Liver (tissue), 3 donors: ENCODE results near the gene PLXND1.

Experiments used
- ATF3 ChIP-seq: IDR thresholded peaks from 2 replicates; pipeline ENCODE4 v1.6.1; 2016; ENCODE audit warnings: antibody characterized with exemption
- CTCF ChIP-seq: fragments of 150-350 bp; IDR thresholded peaks from 2 replicates; pipeline ENCODE4 v1.5.1; 2017; ENCODE audit warnings: improper control_type of control experiment, low read depth, low read length; ENCODE audit not compliant: missing input control
- EGR1 ChIP-seq, 2 donors: IDR thresholded peaks; 2 replicates each; pipeline ENCODE4 v1.6.1; 2016 to 2018; ENCODE audit warnings: antibody characterized with exemption in 2 of 2, low read depth in 2 of 2
- HNF4A ChIP-seq, 2 donors: conservative IDR thresholded peaks; 2 replicates each; pipeline ENCODE4 v1.6.1; 2016; ENCODE audit warnings: antibody characterized with exemption in 2 of 2, mild to moderate bottlenecking in 2 of 2
- JUND ChIP-seq, 2 donors: IDR thresholded peaks; 2 replicates each; pipeline ENCODE4 v1.6.1; 2016; ENCODE audit warnings: antibody characterized with exemption in 2 of 2
- MAX ChIP-seq: IDR thresholded peaks from 2 replicates; pipeline ENCODE4 v1.6.1; 2016; ENCODE audit warnings: antibody characterized with exemption
- NR2F2 ChIP-seq: IDR thresholded peaks from 2 replicates; pipeline ENCODE4 v1.6.1; 2016; ENCODE audit warnings: antibody characterized with exemption
- RAD21 ChIP-seq, 2 donors: IDR thresholded peaks; 2 replicates each; pipeline ENCODE4 v1.6.1; 2016; ENCODE audit warnings: antibody characterized with exemption in 2 of 2, mild to moderate bottlenecking in 2 of 2
- REST ChIP-seq: IDR thresholded peaks from 2 replicates; pipeline ENCODE4 v1.6.1; 2016; ENCODE audit warnings: antibody characterized with exemption, mild to moderate bottlenecking
- RXRA ChIP-seq, 2 donors: IDR thresholded peaks; 2 replicates each; pipeline ENCODE4 v1.6.1; 2017 to 2018; ENCODE audit warnings: antibody characterized with exemption in 2 of 2, mild to moderate bottlenecking in 1 of 2
- SP1 ChIP-seq: IDR thresholded peaks from 2 replicates; pipeline ENCODE4 v1.6.1; 2018; ENCODE audit warnings: antibody characterized with exemption, mild to moderate bottlenecking
- TAF1 ChIP-seq: conservative IDR thresholded peaks from 2 replicates; pipeline ENCODE4 v1.6.1; 2016; ENCODE audit warnings: antibody characterized with exemption, mild to moderate bottlenecking
- YY1 ChIP-seq: IDR thresholded peaks from 2 replicates; pipeline ENCODE4 v1.6.1; 2016; ENCODE audit warnings: antibody characterized with exemption, mild to moderate bottlenecking
- ZBTB33 ChIP-seq: IDR thresholded peaks from 2 replicates; pipeline ENCODE4 v1.6.1; 2016; ENCODE audit warnings: antibody characterized with exemption
- donor health status: healthy.
- donor health status: healthy.

- no peak for TF ChIP-seq YY1
- no peak for TF ChIP-seq CTCF
- TF ChIP-seq JUND (IDR thresholded peaks at IDR 0.05) = no peak
- TF ChIP-seq NR2F2 = no peak
- TF ChIP-seq REST = no peak
- no peak for TF ChIP-seq TAF1
- no peak for TF ChIP-seq EGR1 (IDR thresholded peaks at IDR 0.05; ENCODE audit: low read depth in 2 of 2)
- no peak for TF ChIP-seq RAD21 (IDR thresholded peaks at IDR 0.05)
- no peak for TF ChIP-seq MAX
- no peak for TF ChIP-seq HNF4A (conservative IDR thresholded peaks at IDR 0.05)
- TF ChIP-seq SP1 = no peak
- TF ChIP-seq ATF3 = no peak
- no peak for TF ChIP-seq ZBTB33
- no peak for TF ChIP-seq RXRA (IDR thresholded peaks at IDR 0.05)
Measured at GRCh38 chr3:129569856-129570255, 36.6 kb downstream of the PLXND1 start.
